GM19238 (cell line): ENCODE measurements around the gene PPP1R2.
A peak's percentile ranks its signal among the peaks of the same experiment; 100 is the strongest.
"Not testable (repeated sequence)": the region's sequence is repeated elsewhere in the genome, so short reads cannot be mapped to it uniquely, and the experiment has no call there.

Source experiments
- DNase-seq: peaks from one replicate; pipeline ENCODE4 v3.0.0; 2011; ENCODE audit warnings: low spot score; ENCODE audit not compliant: insufficient read length

PPP1R2 gene

GRCh38 chr3:195542698-195543499, at the start of gene PPP1R2:
TSS of gene PPP1R2 (minus strand) at chr3:195543325. CDS start at chr3:195543025, 300 bp downstream.
- peak; percentile 76 for DNase-seq

- no peak for DNase-seq
These were observed 48.7 kb upstream of the PPP1R2 start for GRCh38 chr3:195591852-195592251.

- DNase-seq = no peak
These were observed 48.1 kb upstream of the PPP1R2 start for GRCh38 chr3:195591220-195591619.

GRCh38 chr3:195590381-195590780, 47.3 kb upstream of the PPP1R2 start:
- not testable (repeated sequence) for DNase-seq

GRCh38 chr3:195589796-195590195, 46.7 kb upstream of the PPP1R2 start:
- DNase-seq = not testable (repeated sequence)

GRCh38 chr3:195587824-195588223, 44.7 kb upstream of the PPP1R2 start:
- DNase-seq = no peak

- DNase-seq = no peak
These were observed 44.3 kb upstream of the PPP1R2 start for GRCh38 chr3:195587406-195587805.

GRCh38 chr3:195584543-195584870, 41.4 kb upstream of the PPP1R2 start:
- no peak for DNase-seq

GRCh38 chr3:195583831-195584542, 40.9 kb upstream of the PPP1R2 start, which contains the start of gene APOD:
TSS of gene APOD (minus strand) at chr3:195583940. CDS start at chr3:195579461, 4,479 bp downstream.
- no peak for DNase-seq

- no peak for DNase-seq
These were observed 39.8 kb upstream of the PPP1R2 start for GRCh38 chr3:195582947-195583346.

- DNase-seq = no peak
These were observed 37.8 kb upstream of the PPP1R2 start for GRCh38 chr3:195580744-195581443.

GRCh38 chr3:195579281-195579680, 36.2 kb upstream of the PPP1R2 start:
- no peak for DNase-seq

- DNase-seq = no peak
These were observed 35.4 kb upstream of the PPP1R2 start for GRCh38 chr3:195578565-195578964.

- no peak for DNase-seq
These were observed 34.6 kb upstream of the PPP1R2 start for GRCh38 chr3:195577645-195578177.

GRCh38 chr3:195574497-195575304, 31.6 kb upstream of the PPP1R2 start:
- DNase-seq = no peak

GRCh38 chr3:195573611-195574496, 30.7 kb upstream of the PPP1R2 start:
- DNase-seq = no peak

GRCh38 chr3:195571361-195571760, 28.2 kb upstream of the PPP1R2 start:
- no peak for DNase-seq

- no peak for DNase-seq
These were observed 27.8 kb upstream of the PPP1R2 start for GRCh38 chr3:195570912-195571311.

- DNase-seq = no peak
These were observed 27.2 kb upstream of the PPP1R2 start for GRCh38 chr3:195570344-195570743.

- no peak for DNase-seq
These were observed 25.5 kb upstream of the PPP1R2 start for GRCh38 chr3:195568630-195569029.
